ENCODE results near the gene ARRB1. TPM values are rescaled to one million over a fixed set of nuclear protein-coding genes. Genes with fewer than 3 reads are reported as not detected.
"Not testable (repeated sequence)": the region's sequence is repeated elsewhere in the genome, so short reads cannot be mapped to it uniquely, and the experiment has no call there.

Gene ARRB1
- 9.3 TPM for total RNA-seq

GRCh38 chr11:75351541-75351790 is at the start of gene ARRB1:
Gene ARRB1 (minus strand): TSS chr11:75351661. CDS start chr11:75351607, 54 bp downstream.
- ATAC-seq (peak; percentile 82), DNase-seq (ENCODE audit: low spot score) (no peak)

- ATAC-seq (peak; percentile 10), DNase-seq (ENCODE audit: low spot score) (no peak)
Measured at GRCh38 chr11:75400146-75400865, 48.8 kb upstream of the ARRB1 start.

GRCh38 chr11:75399344-75400145 is 48.1 kb upstream of the ARRB1 start, which contains the start of gene RPS3:
Gene RPS3 (plus strand): TSS chr11:75399518. CDS start chr11:75399548, 30 bp downstream.
- peak; percentile 92 for DNase-seq (ENCODE audit: low spot score)
- ATAC-seq: peak; percentile 98

GRCh38 chr11:75398906-75399305 is 47.4 kb upstream of the ARRB1 start:
- ATAC-seq: no peak
- DNase-seq (ENCODE audit: low spot score): no peak

GRCh38 chr11:75394085-75394840 is 42.8 kb upstream of the ARRB1 start:
- ATAC-seq (no peak), DNase-seq (ENCODE audit: low spot score) (no peak)

GRCh38 chr11:75389925-75390324 is 38.5 kb upstream of the ARRB1 start:
- ATAC-seq (no peak), DNase-seq (ENCODE audit: low spot score) (no peak)

GRCh38 chr11:75389276-75389605 is 37.8 kb upstream of the ARRB1 start:
- ATAC-seq (no peak), DNase-seq (ENCODE audit: low spot score) (no peak)

GRCh38 chr11:75388386-75389275 is 37.2 kb upstream of the ARRB1 start:
- ATAC-seq (peak; percentile 86), DNase-seq (ENCODE audit: low spot score) (peak; percentile 64)

- no peak for ATAC-seq
- DNase-seq (ENCODE audit: low spot score): no peak
Measured at GRCh38 chr11:75387736-75388294, 36.4 kb upstream of the ARRB1 start.

GRCh38 chr11:75386942-75387630 is 35.6 kb upstream of the ARRB1 start:
- ATAC-seq (no peak), DNase-seq (ENCODE audit: low spot score) (no peak)

GRCh38 chr11:75384438-75385080 is 33.1 kb upstream of the ARRB1 start:
- peak; percentile 76 for DNase-seq (ENCODE audit: low spot score)
- peak; percentile 96 for ATAC-seq

GRCh38 chr11:75383246-75383645 is 31.8 kb upstream of the ARRB1 start:
- ATAC-seq: no peak
- no peak for DNase-seq (ENCODE audit: low spot score)

- peak; percentile 24 for ATAC-seq
- no peak for DNase-seq (ENCODE audit: low spot score)
Measured at GRCh38 chr11:75380716-75381420, 29.4 kb upstream of the ARRB1 start.

GRCh38 chr11:75380245-75380644 is 28.8 kb upstream of the ARRB1 start:
- no peak for DNase-seq (ENCODE audit: low spot score)
- ATAC-seq: no peak

- ATAC-seq; DNase-seq (ENCODE audit: low spot score): not testable (repeated sequence)
Measured at GRCh38 chr11:75378776-75379175, 27.3 kb upstream of the ARRB1 start.

GRCh38 chr11:75376175-75376574 is 24.7 kb upstream of the ARRB1 start:
- DNase-seq (ENCODE audit: low spot score) (no peak), ATAC-seq (no peak)

GRCh38 chr11:75375626-75376025 is 24.2 kb upstream of the ARRB1 start:
- ATAC-seq (no peak), DNase-seq (ENCODE audit: low spot score) (no peak)

- DNase-seq (ENCODE audit: low spot score) (no peak), ATAC-seq (no peak)
Measured at GRCh38 chr11:75374646-75375045, 23.2 kb upstream of the ARRB1 start.

- DNase-seq (ENCODE audit: low spot score) (no peak), ATAC-seq (no peak)
Measured at GRCh38 chr11:75373201-75373600, 21.7 kb upstream of the ARRB1 start.
